Ascending aorta (tissue), 2 donors: ENCODE results near the gene ADAM30. TPM values are rescaled to one million over a fixed set of nuclear protein-coding genes. Genes with fewer than 3 reads are reported as not detected.

Experiments
- DNase-seq, 2 donors: peaks; one replicate each; pipeline ENCODE4 v3.0.0-alpha.2; 2019; ENCODE audit warnings: low spot score in 2 of 2
- H3K27ac ChIP-seq, 2 donors: fragments of 200-600 bp; sonication (generic); one replicate each; pipeline ENCODE4 v1.5.1; 2016 to 2017; ENCODE audit warnings: mild to moderate bottlenecking in 1 of 2
- H3K27me3 ChIP-seq: fragments of 200-600 bp; sonication (generic); one replicate; pipeline ENCODE4 v1.5.1; 2017
- H3K36me3 ChIP-seq, 2 donors: fragments of 200-600 bp; sonication (generic); one replicate each; pipeline ENCODE4 v1.5.1; 2016
- H3K4me1 ChIP-seq, 2 donors: fragments of 200-600 bp; sonication (generic); one replicate each; pipeline ENCODE4 v1.5.1; 2016 to 2017; ENCODE audit warnings: mild to moderate bottlenecking in 1 of 2
- H3K4me3 ChIP-seq, 2 donors: fragments of 200-600 bp; sonication (generic); one replicate each; pipeline ENCODE4 v1.5.1; 2016 to 2017; ENCODE audit warnings: mild to moderate bottlenecking in 1 of 2
- H3K9me3 ChIP-seq, 2 donors: fragments of 200-600 bp; sonication (generic); one replicate each; pipeline ENCODE4 v1.5.1; 2016
- CTCF ChIP-seq, 3 experiments: fragments of 200-600 bp in 2 of 3; fragments of 450-650 bp in 1 of 3; sonication (generic) in 2 of 3; IDR thresholded peaks; one replicate each; pipeline ENCODE4 v1.5.1; 2016 to 2019; ENCODE audit warnings: antibody characterized with exemption in 3 of 3, mild to moderate bottlenecking in 1 of 3, moderate library complexity in 1 of 3
- intact Hi-C: fragments of 100-400 bp; cut with DNase I; formaldehyde crosslinking; loops from one replicate; pipeline ENCODE4 v1.15.1; 2023
- total RNA-seq: library from RNA; depleted of rRNA; stranded (reverse); fragments of >200 nt; gene quantifications from one replicate; pipeline ENCODE4 v1.1.0, GENCODE V29; 2016

Gene ADAM30
- total RNA-seq, 1 donor from 2014 or later, result not detected

DNA sequence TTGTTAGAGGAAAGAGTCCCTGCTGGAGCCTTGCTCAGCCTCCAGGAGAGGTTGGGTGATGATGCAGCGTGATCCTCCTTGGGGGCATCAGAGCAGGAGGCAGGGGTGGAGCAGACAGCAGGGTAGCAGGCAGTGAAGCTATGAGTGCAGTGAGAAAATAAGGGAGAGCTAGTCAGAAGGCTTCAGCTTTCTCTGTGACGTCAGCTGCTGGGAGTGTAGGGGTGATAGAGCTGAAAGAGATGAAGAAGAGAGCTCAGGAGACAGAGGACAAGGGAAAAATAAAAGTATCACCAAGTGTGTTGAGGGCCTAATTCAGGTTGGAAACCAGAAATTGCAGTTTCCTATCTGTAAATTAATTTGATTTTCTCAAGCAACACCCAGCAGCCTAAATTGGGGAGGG is 2.2 kb upstream of the ADAM30 start:
- intact Hi-C loops, result no loop called here
- Histone ChIP-seq H3K4me3 (no peak overlapping the region), H3K27ac (no peak overlapping the region), H3K9me3 (no peaks in the 10 kb centered on the region), H3K27me3 (no peaks in the 10 kb centered on the region), H3K36me3 (no peaks in the 10 kb centered on the region), H3K4me1 (no peaks in the 10 kb centered on the region)
- no peak for DNase-seq
- no peak for TF ChIP-seq CTCF (IDR thresholded peaks at IDR 0.05)

DNA sequence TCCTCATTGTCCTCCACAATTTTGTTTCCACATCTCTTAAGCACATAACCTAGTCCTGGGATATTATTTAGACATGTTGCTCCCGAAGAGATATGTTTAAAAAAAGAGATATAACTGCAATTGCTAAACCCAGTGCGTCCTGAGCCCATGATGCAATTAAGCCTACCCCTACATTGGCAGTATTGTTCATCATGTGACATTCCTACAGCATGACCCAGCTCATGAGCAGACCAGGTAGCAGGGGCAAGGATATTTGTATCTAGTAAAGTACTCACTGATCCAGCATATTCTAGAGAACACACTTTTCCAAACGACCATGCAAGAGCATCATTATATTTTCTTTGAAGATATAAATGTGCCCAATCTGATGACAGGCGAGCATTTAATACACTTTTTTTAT is 1.2 kb downstream of the ADAM30 start:
- Histone ChIP-seq H3K27me3 (no peaks in the 10 kb centered on the region), H3K9me3 (no peaks in the 10 kb centered on the region), H3K4me1 (no peaks in the 10 kb centered on the region), H3K4me3 (no peak overlapping the region), H3K36me3 (no peaks in the 10 kb centered on the region), H3K27ac (no peak overlapping the region)
- intact Hi-C loops, result no loop called here
- TF ChIP-seq CTCF (IDR thresholded peaks at IDR 0.05), result no peak
- DNase-seq, result no peak

GRCh38 chr1:119893827-119894700 is 2.3 kb downstream of the ADAM30 start:
- no peak for DNase-seq
- Histone ChIP-seq H3K27ac (no peak overlapping the region), H3K4me3 (no peak overlapping the region), H3K27me3 (no peaks in the 10 kb centered on the region), H3K4me1 (no peaks in the 10 kb centered on the region), H3K9me3 (no peaks in the 10 kb centered on the region), H3K36me3 (no peaks in the 10 kb centered on the region)
- intact Hi-C loops, result no loop called here
- no peak for TF ChIP-seq CTCF (IDR thresholded peaks at IDR 0.05)

DNA sequence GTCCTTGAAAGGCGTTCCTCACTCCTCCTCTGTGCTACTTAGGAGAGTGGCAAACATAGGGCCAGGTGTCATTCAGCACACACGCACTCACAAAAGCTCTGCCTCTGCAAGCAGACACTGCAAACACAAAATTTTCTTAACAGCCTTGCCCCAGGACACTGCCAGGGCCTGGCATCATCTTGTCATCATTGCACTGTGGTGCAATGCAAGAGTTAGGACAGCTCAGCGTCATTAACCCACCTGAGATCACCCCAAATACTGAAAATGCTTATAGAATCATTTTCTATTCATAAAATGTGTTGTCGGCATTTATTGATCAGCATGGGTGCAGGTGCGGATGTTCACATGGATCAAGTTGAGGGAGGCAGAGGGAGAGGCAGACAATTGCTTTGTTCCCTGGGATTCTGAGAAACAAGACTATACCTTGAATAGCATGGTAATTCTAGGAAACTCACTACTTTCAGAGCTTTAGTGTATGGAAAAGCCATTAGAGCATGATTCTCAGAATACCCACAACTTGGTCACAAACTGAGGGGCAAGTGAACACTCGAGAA is 3.0 kb downstream of the ADAM30 start:
- intact Hi-C loops, result no loop called here
- Histone ChIP-seq H3K27me3 (no peaks in the 10 kb centered on the region), H3K9me3 (no peaks in the 10 kb centered on the region), H3K4me1 (no peaks in the 10 kb centered on the region), H3K36me3 (no peaks in the 10 kb centered on the region), H3K4me3 (no peak overlapping the region), H3K27ac (no peak overlapping the region)
- no peak for DNase-seq
- TF ChIP-seq CTCF (IDR thresholded peaks at IDR 0.05), result no peak

- Histone ChIP-seq H3K4me3 (no peak overlapping the region), H3K9me3 (no peaks in the 10 kb centered on the region), H3K4me1 (no peaks in the 10 kb centered on the region), H3K27me3 (no peaks in the 10 kb centered on the region), H3K36me3 (no peaks in the 10 kb centered on the region), H3K27ac (no peak overlapping the region)
- DNase-seq, result no peak
- intact Hi-C loops, result no loop called here
- TF ChIP-seq CTCF (IDR thresholded peaks at IDR 0.05), result no peak
Measured at GRCh38 chr1:119891386-119891785, 4.9 kb downstream of the ADAM30 start.
